ENCODE data around the gene PDHX. TPM values are rescaled to one million over a fixed set of nuclear protein-coding genes. Genes with fewer than 3 reads are reported as not detected.

PDHX gene
- polyA plus RNA-seq, 1 donor (not counting 4 experiments of a cell fraction or from before 2014, with no cell fraction given): 28.5 TPM

DNA sequence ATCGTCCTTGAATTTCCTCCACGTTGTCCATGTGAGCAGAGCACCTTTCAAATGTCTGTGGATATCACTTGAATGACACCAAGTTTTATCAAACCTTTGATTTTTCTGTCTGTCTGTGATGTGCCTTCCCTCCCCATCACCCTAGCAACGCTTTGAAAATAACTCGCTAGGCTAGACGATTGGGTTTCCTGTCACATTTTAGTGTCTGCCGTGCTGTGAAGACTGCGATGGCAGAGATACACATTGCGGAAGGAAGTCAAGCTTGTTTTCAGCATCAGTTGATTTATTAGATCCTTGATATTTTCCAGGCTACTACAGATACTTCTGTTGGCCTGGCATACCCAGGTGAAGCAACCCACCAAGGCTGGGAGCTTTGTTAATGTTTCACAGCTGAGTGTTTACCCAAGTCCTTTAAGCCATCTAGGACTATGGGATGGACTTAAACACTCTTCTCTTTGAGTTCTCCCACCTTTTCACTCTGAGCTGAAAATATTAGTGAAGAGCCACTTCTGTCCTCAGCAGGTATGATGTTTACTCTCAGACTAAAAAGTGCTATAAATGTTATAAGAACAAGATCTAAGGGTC is 128.9 kb downstream of the PDHX start:
- Histone ChIP-seq H3K4me1 (ENCODE audit: control insufficient read depth, extremely low read depth, insufficient read depth, low read length) (peaks cover 14% of the 10 kb centered on the region), H4K20me1 (ENCODE audit: control insufficient read depth, extremely low read depth, insufficient read depth, low read length) (no peaks in the 10 kb centered on the region), H2AFZ (ENCODE audit: control insufficient read depth, low read length) (no peak overlapping the region), H3K79me2 (ENCODE audit: control insufficient read depth, insufficient read depth, low read length) (no peaks in the 10 kb centered on the region), H3K9ac (ENCODE audit: control insufficient read depth, extremely low read depth, insufficient read depth, low read length) (no peak overlapping the region), H3K27ac (ENCODE audit: control insufficient read depth, insufficient read depth, low read length) (no peak overlapping the region), H3K4me3 (ENCODE audit: control insufficient read depth in 2 of 3, extremely low read depth in 1 of 3, insufficient read depth in 2 of 3, low read depth in 1 of 3, low read length in 3 of 3) (no peak overlapping the region), H3K9me3 (ENCODE audit: control insufficient read depth, low read depth, low read length) (no peaks in the 10 kb centered on the region), H3K9me1 (ENCODE audit: control insufficient read depth, extremely low read depth, insufficient read depth, low read length) (no peaks in the 10 kb centered on the region), H3K27me3 (ENCODE audit: control insufficient read depth, extremely low read depth, insufficient read depth, low read length) (no peaks in the 10 kb centered on the region), H3K4me2 (ENCODE audit: control insufficient read depth, extremely low read depth, insufficient read depth, low read depth, low read length) (no peak overlapping the region), H3K36me3 (ENCODE audit: control insufficient read depth in 2 of 2, extremely low read depth in 1 of 2, insufficient read depth in 2 of 2, low read length in 2 of 2) (no peaks in the 10 kb centered on the region)
- DNase-seq (ENCODE audit: low read depth, low spot score): no peak
- no peak for FAIRE-seq
- dilution Hi-C loops (cut with MboI; ENCODE audit: extremely low pct_ligation_motif_present, low sequenced_read_pairs): no loop called here
- no peak for TF ChIP-seq EZH2 (IDR thresholded peaks at IDR 0.05; ENCODE audit: low read length)
- TF ChIP-seq, protein P1, sequence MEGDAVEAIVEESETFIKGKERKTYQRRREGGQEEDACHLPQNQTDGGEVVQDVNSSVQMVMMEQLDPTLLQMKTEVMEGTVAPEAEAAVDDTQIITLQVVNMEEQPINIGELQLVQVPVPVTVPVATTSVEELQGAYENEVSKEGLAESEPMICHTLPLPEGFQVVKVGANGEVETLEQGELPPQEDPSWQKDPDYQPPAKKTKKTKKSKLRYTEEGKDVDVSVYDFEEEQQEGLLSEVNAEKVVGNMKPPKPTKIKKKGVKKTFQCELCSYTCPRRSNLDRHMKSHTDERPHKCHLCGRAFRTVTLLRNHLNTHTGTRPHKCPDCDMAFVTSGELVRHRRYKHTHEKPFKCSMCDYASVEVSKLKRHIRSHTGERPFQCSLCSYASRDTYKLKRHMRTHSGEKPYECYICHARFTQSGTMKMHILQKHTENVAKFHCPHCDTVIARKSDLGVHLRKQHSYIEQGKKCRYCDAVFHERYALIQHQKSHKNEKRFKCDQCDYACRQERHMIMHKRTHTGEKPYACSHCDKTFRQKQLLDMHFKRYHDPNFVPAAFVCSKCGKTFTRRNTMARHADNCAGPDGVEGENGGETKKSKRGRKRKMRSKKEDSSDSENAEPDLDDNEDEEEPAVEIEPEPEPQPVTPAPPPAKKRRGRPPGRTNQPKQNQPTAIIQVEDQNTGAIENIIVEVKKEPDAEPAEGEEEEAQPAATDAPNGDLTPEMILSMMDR (optimal IDR thresholded peaks at IDR 0.05 in 1 of 3, IDR thresholded peaks at IDR 0.05 in 1 of 3, conservative IDR thresholded peaks at IDR 0.05 in 1 of 3; ENCODE audit: extremely low read depth in 1 of 3, insufficient read depth in 2 of 3, low read length in 3 of 3): no peak

Small RNA genes within 50 kb of the gene (small RNA-seq; reads per million reads assigned to genes)
- gene MIR1343 (ENCODE audit: insufficient read length in 3 of 3, low read depth in 3 of 3, low replicate concordance in 1 of 3): 0 reads per million in 3 experiments

Other genes starting within 250 kb of the PDHX start
- 4.5 to 10.9 TPM (median 6.9 TPM) in 3 replicates for gene APIP, start 239 bp upstream of the PDHX start, polyA plus RNA-seq
- gene CD44, start 222.6 kb downstream of the PDHX start, polyA plus RNA-seq: 1,621 to 2,271 TPM (median 2,038 TPM) in 3 replicates

Data from keratinocyte (primary cell).